WI38 (cell line): Measurements from ENCODE around the gene CHIC2.

Experiments
- H3K4me3 ChIP-seq: 2 replicates; pipeline ENCODE4 v1.5.1; 2011; ENCODE audit warnings: low read depth, mild to moderate bottlenecking, control low read depth, low read length
- CTCF ChIP-seq: IDR thresholded peaks from 2 replicates; pipeline ENCODE4 v1.5.1; 2012; ENCODE audit warnings: low read depth, mild to moderate bottlenecking, control low read depth, low read length

The CHIC2 gene

DNA sequence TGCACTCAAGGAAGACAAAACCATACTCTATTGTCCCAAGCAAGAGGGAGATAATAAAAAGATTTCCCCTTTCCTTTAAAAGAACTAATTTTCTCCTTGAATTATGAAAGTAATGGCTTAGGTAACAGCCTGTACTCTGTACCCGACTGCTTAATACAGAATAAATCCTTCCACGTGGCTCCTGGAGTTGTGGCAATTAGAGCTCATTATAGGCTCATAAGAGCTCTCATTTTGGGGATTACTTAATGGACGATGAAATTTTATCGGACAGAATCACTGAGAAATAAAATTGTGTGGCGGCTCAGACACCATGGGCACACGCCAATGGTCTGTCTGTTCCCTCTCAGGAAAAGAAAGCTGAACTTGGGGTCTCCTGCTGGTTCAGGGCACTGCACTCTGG, 32.7 kb upstream of the CHIC2 start:
- no peak for TF ChIP-seq CTCF
- no peak overlapping the region for H3K4me3 ChIP-seq

DNA sequence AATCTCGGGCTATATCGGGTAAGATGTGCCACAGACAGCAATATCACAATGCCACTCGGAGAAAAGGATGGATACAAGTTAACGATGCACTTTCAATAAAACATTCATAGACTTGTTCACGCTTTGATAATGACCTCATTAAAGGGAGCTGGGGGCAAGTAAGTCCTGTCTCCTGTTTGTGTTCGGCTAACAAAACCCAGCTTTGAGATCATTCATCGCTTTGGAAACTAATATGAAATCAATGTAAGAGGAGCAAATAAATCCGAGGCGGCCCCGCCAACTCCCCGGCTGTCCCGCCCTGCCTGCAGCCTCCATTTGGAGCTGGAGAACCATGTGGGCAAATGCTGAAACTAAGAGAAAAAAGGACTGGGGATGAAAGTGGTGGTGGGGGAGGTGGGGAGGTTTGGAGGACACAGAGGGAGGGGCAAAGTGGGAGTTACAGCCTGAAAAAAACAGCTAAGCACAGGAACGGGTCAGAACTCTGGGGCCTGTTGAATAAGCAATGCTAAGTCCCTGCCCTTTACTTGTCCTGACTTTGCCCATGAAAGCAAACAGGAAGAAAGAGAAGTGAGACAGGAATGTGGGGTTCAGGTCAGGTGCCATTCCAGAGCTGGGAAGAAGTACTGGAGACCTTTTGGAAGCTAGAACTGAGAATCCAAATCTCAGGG, 32.0 kb upstream of the CHIC2 start:
- H3K4me3 ChIP-seq = no peak overlapping the region
- TF ChIP-seq CTCF = no peak

GRCh38 chr4:54095110-54095825, 30.9 kb upstream of the CHIC2 start:
- TF ChIP-seq CTCF = no peak
- no peak overlapping the region for H3K4me3 ChIP-seq

GRCh38 chr4:54094451-54094850, 30.0 kb upstream of the CHIC2 start:
- no peak overlapping the region for H3K4me3 ChIP-seq
- TF ChIP-seq CTCF = no peak

GRCh38 chr4:54093324-54094240, 29.2 kb upstream of the CHIC2 start:
- no peak for TF ChIP-seq CTCF

DNA sequence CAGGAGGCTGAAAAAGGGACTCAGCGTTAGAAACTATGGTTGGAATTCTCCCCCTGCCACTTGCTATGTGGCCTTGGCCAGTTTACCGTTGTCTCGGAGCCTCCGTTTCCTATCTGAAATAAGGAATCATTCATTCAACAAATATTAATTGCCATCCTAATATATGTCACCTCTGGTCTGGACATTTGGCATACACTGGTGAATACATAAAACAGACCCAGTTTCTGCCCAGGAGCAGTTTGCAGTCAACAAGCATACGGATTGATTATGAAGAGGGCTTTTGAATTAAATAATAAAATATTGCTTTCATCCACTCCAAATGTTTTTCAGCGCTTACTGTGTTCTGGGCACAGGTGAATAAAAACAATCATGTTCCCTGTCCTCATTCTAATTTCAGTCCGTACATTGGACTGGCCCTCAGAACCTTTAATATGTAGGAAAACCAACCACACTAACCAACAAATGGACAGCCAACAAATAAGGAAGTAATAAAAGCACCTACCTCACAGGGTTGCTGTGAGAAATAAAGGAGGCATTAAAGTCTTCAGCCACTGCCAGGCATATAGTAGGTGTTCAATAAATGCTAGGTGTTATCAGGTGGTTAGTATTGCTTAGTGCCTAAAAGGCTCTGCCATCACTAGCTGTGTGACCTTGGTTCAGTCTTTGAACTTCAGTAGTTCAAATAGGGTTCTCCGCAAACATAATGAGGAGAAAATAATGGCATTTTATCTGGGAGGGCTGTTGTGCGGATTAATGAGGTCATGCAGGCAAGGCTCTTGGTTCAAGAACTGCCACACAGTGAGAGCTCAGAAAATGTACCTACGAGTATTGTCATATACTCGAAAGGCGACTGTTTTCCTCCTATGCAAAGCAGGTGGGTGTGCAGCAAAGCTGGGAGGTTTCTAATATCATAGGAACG, 28.3 kb upstream of the CHIC2 start:
- H3K4me3 ChIP-seq = peak overlapping the region; percentile 59
- TF ChIP-seq CTCF = no peak

More at GRCh38 chr4:54093324-54094240, 29.2 kb upstream of the CHIC2 start:
- H3K4me3 ChIP-seq = no peak overlapping the region
